Lung (tissue), 12 donors: Measurements from ENCODE around the gene JUN. TPM values are rescaled to one million over a fixed set of nuclear protein-coding genes. Genes with fewer than 3 reads are reported as not detected.

ENCODE experiments used
- ATAC-seq: fragments of 200-7000 bp; cut with Tn5 transposase; one replicate; pipeline ENCODE4 v1.9.1; 2020; ENCODE audit warnings: moderate number of reproducible peaks; ENCODE audit not compliant: insufficient read depth, low FRiP score
- DNase-seq, 3 donors: peaks; one replicate each; pipeline ENCODE4 v3.0.0-alpha.2; 2013 to 2017
- H3K27ac ChIP-seq, 2 donors: one replicate each; pipeline ENCODE4 v1.5.1; 2013; ENCODE audit warnings: mild to moderate bottlenecking in 2 of 2, moderate library complexity in 2 of 2, control low read depth in 1 of 2, inconsistent platforms in 1 of 2, low read depth in 1 of 2, low read length in 1 of 2
- H3K27me3 ChIP-seq, 3 donors: one replicate each; pipeline ENCODE4 v1.5.1; 2013; ENCODE audit warnings: low read length in 2 of 3; ENCODE audit not compliant: control insufficient read depth in 3 of 3, insufficient read depth in 3 of 3
- H3K36me3 ChIP-seq, 4 donors: one replicate each; pipeline ENCODE4 v1.5.1; 2013; ENCODE audit warnings: low read length in 4 of 4, mild to moderate bottlenecking in 1 of 4, moderate library complexity in 1 of 4; ENCODE audit not compliant: control insufficient read depth in 4 of 4, insufficient read depth in 4 of 4
- H3K4me1 ChIP-seq, 5 donors: one replicate each; pipeline ENCODE4 v1.5.1; 2013; ENCODE audit warnings: low read length in 5 of 5, mild to moderate bottlenecking in 2 of 5, moderate library complexity in 1 of 5; ENCODE audit not compliant: control insufficient read depth in 5 of 5, insufficient read depth in 5 of 5
- H3K4me3 ChIP-seq: one replicate; pipeline ENCODE4 v1.5.1; 2013; ENCODE audit warnings: mild to moderate bottlenecking, control low read depth, moderate library complexity
- H3K9ac ChIP-seq, 2 donors: one replicate each; pipeline ENCODE4 v1.5.1; 2013; ENCODE audit warnings: low read length in 2 of 2, control low read depth in 1 of 2; ENCODE audit not compliant: insufficient read depth in 1 of 2
- H3K9me3 ChIP-seq, 4 donors: one replicate each; pipeline ENCODE4 v1.5.1; 2013; ENCODE audit warnings: low read length in 3 of 4, mild to moderate bottlenecking in 1 of 4, moderate library complexity in 1 of 4; ENCODE audit not compliant: control insufficient read depth in 4 of 4, insufficient read depth in 3 of 4
- WGBS, 2 donors: extraction: QIAGEN DNeasy Blood & Tissue Kit; methylation state at CpG; one replicate each; pipeline ENCODE4 v1.1.7; 2013; 5-methylcytosine and 5-hydroxymethylcytosine counted together
- polyA plus RNA-seq, 2 donors: library from polyadenylated mRNA; stranded (reverse); fragments of 200-250 nt; gene quantifications; one replicate each; pipeline ENCODE4 v1.2.1, GENCODE V29; 2013
- total RNA-seq, 2 donors: library from RNA; depleted of rRNA in 1 of 2; stranded (reverse); fragments of >200 nt in 1 of 2; gene quantifications; one replicate each; pipeline ENCODE4 v1.2.1, GENCODE V29; 2014 to 2021
- TF ChIP-seq, protein P1 (sequence below): IDR thresholded peaks from 2 replicates; pipeline ENCODE4 v1.5.1; 2012; ENCODE audit warnings: mild to moderate bottlenecking; ENCODE audit errors: control extremely low read depth, extremely low read depth
- donor health status: control.
- donor health status: control.
- donor health status: Bipolar disorder and iron deficiency.
- donor health status: healthy.
- donor health status: DM: yes; HTN: yes; CAD: no.

JUN gene
- total and polyA plus RNA-seq, 4 donors = 78.1 to 584 (median 142) TPM

DNA sequence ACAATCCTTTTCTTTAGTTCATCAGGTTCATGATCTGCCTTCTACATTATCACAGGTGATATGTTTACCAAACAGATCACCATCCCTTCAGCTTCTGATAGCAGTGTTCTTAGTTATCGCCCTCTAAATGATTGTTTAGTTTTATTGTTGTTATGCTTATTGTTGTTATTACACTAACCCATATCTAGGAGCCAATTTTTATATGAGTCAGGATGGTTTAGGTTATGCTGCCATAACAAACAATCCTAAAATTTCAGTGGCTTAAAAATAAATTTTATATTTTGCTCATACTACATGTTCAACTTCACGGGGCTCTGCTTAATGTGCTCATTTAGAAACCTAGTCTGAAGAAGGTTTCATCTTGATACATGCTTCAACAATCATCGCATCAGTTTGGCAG is 4.4 kb upstream of the JUN start:
- Histone ChIP-seq H3K9me3 (no peaks in the 10 kb centered on the region), H3K36me3 (no peaks in the 10 kb centered on the region), H3K27ac (no peak overlapping the region), H3K9ac (no peak overlapping the region), H3K27me3 (no peaks in the 10 kb centered on the region), H3K4me3 (no peak overlapping the region), H3K4me1 (peaks cover 0 to 10% (median 0%) of the 10 kb centered on the region in 5 donors)
- no peak for ATAC-seq
- TF ChIP-seq, protein P1, sequence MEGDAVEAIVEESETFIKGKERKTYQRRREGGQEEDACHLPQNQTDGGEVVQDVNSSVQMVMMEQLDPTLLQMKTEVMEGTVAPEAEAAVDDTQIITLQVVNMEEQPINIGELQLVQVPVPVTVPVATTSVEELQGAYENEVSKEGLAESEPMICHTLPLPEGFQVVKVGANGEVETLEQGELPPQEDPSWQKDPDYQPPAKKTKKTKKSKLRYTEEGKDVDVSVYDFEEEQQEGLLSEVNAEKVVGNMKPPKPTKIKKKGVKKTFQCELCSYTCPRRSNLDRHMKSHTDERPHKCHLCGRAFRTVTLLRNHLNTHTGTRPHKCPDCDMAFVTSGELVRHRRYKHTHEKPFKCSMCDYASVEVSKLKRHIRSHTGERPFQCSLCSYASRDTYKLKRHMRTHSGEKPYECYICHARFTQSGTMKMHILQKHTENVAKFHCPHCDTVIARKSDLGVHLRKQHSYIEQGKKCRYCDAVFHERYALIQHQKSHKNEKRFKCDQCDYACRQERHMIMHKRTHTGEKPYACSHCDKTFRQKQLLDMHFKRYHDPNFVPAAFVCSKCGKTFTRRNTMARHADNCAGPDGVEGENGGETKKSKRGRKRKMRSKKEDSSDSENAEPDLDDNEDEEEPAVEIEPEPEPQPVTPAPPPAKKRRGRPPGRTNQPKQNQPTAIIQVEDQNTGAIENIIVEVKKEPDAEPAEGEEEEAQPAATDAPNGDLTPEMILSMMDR = no peak
- WGBS, 2 donors = 95 to 96% methylated on average over 3 of the region's 3 CpGs
- DNase-seq = no peak

DNA sequence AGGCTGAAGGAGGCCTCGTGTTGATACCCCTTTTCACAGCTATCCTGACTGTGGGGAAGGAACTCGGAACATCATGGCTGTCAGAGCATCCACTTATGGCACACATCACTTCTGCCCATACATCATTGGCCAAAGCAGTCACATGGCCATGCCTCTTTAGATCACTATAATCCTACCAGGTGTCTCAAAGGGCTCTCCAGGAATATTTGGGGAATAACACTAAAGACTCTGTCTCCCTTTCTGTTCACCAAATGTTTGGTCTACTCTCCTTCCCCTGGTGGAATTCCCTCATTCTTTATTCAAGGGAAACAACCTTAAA is 3.0 kb upstream of the JUN start:
- peaks cover 0 to 19% (median 0%) of the 10 kb centered on the region in 5 donors for H3K4me1 ChIP-seq
- DNase-seq = no peak
- peaks cover 0 to 7% (median 1%) of the 10 kb centered on the region in 4 donors for H3K36me3 ChIP-seq
- no peak for ATAC-seq
- WGBS, 2 donors = 82 to 89% methylated on average over 2 of the region's 2 CpGs
- no peaks in the 10 kb centered on the region for H3K9me3 ChIP-seq
- H3K4me3 ChIP-seq = no peak overlapping the region
- H3K9ac ChIP-seq = no peak overlapping the region
- peak overlapping the region in 1 of 2 donors; percentile 64 for H3K27ac ChIP-seq
- H3K27me3 ChIP-seq = no peaks in the 10 kb centered on the region
- TF ChIP-seq, protein P1 = no peak

DNA sequence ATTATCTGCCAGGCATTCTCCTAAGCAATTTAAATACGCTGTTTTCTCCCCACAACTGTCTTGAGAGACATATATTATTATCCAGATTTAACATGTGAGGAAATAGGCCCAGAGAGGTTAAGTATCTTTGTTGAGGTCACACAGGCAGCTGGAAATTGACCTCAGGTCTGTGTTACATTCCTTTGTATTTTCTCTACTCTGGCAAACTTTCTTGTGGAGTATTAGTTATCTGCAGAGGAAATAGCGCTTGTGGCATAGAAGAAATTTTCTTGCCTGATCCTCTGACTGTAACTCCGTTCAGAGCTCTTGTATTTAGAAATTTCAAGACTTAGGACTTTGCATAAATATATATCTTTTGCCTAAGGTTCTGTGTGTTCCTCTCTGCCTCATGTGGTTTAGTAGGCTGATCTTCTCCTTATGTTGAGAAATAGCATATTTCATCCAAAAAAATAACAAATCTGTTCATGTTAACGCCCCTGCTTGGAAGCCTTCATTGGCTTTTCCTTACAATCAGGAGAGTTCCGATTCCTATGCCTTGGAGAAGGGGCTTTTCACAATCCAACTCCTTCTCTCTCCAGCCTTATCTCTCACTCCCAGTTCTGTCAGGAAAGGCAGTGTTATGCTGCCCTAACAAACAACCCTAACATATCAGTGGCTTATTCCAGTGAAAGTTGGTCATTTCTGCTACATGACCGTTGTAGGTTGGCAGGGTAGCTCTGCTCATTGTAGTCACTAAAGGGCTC is 2.5 kb upstream of the JUN start:
- ATAC-seq = no peak
- Histone ChIP-seq H3K4me3 (no peak overlapping the region), H3K36me3 (peaks cover 0 to 7% (median 1%) of the 10 kb centered on the region in 4 donors), H3K9me3 (no peaks in the 10 kb centered on the region), H3K27ac (peak overlapping the region in 1 of 2 donors; percentile 64), H3K4me1 (peaks cover 0 to 21% (median 0%) of the 10 kb centered on the region in 5 donors), H3K9ac (peak overlapping the region in 1 of 2 donors; percentile 87), H3K27me3 (no peaks in the 10 kb centered on the region)
- TF ChIP-seq, protein P1 = no peak
- 73 to 83% methylated on average over 6 of the region's 6 CpGs for WGBS, 2 donors
- peak in 2 of 3 donors; percentile 50 to 62 for DNase-seq
